Activated naive CD4-positive, alpha-beta T cell treated with anti-CD3 and anti-CD28 coated beads, Interleukin-2, amount 50 U/mL, for 16 hours (primary cell): ENCODE measurements around the gene BRD7.
"Not testable (repeated sequence)": the region's sequence is repeated elsewhere in the genome, so short reads cannot be mapped to it uniquely, and the experiment has no call there.

Experiments used
- DNase-seq: peaks from one replicate; pipeline ENCODE4 v3.0.0-alpha.2; 2020

Gene BRD7

DNA sequence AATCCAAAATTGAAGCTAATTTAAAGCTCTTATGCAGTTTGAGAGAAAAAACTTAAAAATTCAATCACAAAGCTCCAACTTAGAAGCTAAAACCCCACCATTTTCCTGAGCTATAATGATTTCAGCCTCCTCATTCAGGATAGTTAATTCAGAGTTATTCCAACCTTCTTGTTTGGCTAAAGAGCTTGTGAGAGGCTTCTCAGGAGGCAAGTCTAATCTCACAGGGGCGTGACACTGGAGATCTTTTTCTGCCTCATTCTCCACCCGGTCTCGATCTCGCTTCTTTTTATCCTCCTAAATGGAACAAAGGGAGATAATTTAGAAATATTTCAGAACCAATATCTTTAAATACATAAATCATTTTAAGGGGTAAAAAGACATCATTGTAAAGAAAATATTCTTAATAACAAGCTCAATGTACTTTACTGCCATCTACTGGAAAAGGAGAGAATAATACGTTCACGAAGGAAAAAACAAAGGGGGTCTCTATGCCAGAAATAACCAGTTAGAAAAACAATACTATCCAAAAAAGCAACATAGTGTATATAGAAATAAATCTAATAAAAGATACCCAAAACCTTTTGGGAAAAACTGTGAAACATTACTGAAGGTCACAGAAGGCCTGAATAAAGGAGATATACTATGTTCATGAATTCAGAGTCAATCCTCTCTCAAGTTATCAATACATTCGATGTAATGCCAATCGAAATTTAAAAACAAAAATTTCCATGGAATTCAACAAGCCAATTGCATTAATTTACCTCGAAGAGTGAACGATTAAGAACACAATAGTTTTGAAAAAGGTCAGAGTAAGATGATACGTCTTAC is 13.9 kb downstream of the BRD7 start:
- DNase-seq: no peak

DNA sequence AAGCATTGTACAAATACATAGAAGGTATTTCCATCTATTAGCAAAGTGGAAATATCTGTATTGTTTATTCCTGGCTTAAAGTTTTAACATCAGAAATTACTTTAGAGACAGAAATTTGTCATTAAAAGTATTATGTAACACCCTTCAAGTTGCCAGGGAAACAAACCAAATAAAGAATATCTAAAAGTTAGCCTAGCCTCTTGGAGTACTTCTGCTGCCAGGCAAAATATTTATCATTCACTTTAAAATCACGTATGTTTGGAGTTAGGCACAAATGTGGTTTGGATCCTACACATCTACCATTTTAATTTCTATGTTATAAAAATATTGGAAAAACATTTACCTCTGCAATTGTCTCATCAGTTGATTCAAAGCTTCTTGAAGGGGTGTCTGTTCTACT is 14.7 kb downstream of the BRD7 start:
- DNase-seq: no peak

DNA sequence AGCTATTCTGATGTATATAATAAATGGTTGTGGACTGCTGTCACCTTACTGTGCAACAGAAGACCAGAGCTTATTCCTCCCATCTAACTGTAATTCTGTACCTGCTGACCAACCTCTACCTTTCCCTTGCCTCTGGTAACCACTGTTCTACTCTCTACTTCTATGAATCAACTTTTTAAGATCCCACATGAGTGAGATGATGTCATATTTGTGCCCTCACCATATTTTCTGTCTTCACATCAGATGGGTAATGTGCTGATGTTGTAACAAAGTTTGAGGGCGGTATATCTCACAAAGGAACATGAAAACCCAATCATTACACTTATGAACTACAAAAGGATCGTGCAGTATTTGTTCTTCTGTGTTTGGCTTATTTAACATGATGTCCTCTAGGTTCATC is 16.8 kb downstream of the BRD7 start:
- DNase-seq: no peak

DNA sequence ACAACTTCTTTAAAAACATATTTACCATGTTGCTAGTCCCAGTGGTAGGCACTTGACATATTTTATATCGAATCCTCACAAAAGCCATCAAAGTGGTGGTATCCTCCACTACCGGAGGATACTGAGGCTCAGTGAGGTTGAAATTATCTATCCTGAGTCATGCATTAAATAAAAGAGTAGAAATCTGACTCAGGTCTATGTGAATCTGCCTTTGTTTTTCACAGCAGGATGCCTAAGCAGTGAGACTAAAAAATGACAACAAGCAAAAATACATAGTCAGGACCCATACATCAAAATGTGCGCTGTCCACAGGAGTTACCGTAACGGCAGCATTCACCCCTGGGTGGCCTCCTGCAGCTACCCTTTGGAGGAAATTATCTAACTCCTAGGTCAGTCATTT is 17.7 kb downstream of the BRD7 start:
- DNase-seq: no peak

DNA sequence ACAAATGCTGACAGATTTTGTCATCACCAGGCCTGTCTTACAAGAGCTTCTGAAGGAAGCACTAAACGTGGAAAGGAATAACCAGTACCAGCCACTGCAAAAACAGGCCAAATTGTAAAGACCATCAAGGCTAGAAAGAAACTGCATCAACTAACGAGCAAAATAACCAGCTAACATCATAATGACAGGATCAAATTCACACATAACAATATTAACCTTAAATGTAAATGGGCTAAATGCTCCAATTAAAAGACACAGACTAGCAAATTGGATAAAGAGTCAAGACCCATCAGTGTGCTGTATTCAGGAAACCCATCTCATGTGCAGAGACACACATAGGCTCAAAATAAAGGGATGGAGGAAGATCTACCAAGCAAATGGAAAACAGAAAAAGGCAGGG is 23.6 kb downstream of the BRD7 start:
- DNase-seq: not testable (repeated sequence)

DNA sequence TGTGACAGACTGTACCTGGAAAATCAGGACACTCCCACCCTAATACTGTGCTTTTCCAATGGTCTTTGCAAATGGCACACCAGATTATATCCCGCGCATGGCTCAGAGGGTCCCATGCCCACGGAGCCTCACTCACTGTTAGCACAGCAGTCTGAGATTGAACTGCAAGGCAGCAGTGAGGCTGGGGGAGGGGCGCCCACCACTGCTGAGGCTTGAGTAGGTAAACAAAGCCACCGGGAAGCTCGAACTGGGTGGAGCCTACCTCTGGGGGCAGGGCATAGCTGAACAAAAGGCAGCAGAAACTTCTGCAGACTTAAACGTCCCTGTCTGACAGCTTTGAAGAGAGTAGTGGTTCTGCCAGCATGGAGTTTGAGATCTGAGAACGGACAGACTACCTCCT is 25.2 kb downstream of the BRD7 start:
- DNase-seq: not testable (repeated sequence)

DNA sequence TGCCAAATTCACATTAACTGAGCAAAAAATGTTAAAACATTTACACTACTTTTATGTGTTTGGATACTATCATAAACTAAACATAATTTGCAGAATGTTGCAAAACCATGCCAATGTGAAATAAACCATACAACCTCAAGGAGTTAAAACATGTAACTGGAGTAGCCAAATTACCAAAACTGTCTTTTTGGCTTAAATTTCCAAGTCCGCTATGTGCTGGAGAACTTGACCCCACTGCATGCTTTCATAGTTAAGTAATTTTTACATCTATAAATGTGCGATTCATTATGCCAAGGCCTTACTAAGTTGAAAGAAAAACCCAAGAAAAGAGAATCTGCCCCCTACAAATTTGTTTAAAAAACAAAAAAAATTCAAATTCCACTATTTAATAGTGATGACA is 28.2 kb downstream of the BRD7 start:
- no peak for DNase-seq

DNA sequence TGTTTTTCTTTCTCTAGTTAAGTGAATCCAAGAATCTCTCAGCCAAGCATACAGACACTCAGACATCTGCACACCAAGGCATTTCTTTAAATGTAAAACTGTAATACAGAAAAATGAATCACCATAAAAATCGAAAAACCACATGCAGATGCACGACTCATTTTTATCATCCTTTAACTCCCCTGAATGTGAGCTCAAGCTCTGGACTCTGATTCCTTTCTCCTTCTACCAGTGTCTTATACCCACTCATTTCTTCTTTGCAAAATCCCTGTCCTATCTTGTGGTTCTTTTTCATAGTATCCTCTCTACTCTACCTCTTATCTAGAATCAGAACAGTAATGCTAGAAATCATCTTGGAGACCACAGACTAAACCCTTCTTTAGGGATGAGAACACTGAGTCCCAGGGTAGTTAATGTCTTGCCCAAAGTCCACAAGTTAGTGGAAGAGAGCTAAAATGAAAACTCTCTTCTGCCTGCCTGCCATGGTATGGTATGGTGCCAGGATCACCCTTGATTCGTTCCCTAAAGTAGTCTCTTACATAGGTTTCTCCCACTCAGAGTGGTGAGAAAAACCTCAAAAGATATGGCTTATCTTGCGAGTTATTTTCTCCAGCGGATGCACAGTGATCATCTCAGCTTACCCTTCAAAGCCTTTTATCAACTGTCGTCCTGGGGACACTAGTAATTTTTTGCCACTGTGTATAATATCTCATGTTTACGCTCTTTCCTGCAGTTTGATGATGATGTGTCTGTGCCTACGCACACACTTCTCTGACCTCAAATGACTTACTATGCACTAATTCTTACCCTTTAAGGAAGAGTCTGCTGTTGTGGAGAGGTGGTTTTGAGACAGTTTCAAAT is 30.2 kb downstream of the BRD7 start:
- DNase-seq: no peak

DNA sequence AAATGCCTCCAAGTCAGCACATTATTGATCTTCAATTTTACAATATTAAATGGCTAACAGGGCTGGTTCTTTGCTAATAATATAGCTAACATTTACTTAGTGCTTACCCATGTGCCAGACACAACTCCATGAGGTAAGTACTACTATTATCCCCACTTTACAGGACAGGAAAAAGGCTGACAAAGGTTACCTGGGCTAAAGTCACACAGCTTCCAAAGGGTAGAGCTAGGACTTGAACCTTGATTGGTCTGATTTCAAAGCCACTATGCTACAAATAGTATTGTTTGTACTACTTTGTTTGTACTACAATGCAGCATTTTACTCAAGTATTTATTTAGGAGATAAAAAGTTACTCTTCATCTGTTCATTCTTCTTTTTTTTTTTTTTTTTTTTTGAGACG is 31.9 kb downstream of the BRD7 start:
- no peak for DNase-seq

DNA sequence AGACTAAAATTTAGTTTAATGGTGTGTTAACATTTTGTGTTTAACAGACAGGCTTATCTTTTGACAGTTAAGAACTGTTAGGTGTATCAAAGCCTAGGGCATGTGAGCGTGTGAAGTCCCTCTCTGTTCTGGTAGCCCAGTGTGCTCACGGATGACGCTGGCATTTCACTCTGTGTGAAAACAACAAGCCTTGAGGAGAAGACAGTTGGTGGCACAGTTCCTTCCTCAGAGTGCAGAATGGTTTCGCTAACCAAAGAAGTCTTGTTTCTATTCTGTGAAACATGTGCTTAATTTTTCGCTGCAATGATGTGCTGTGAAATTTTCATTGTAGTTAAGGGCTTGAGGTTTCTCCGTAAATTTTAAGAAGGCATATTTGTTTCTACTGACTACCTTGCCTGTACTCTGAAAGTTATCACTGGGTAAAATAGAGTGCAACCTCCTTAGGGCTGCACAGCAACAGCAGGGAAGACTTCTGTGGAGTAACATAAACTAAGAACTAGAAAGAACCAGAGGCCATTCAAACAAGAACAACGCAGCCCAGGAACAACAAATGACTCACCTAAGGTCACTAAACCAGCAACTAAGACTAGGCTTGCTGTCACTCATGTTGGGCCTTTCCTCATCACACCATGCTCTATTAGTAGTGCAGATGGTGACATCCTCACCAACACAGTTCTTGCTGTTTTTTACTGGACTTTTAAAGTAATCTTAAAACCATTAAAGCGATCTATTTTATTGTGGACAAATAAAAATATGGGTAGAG is 33.4 kb downstream of the BRD7 start:
- no peak for DNase-seq

DNA sequence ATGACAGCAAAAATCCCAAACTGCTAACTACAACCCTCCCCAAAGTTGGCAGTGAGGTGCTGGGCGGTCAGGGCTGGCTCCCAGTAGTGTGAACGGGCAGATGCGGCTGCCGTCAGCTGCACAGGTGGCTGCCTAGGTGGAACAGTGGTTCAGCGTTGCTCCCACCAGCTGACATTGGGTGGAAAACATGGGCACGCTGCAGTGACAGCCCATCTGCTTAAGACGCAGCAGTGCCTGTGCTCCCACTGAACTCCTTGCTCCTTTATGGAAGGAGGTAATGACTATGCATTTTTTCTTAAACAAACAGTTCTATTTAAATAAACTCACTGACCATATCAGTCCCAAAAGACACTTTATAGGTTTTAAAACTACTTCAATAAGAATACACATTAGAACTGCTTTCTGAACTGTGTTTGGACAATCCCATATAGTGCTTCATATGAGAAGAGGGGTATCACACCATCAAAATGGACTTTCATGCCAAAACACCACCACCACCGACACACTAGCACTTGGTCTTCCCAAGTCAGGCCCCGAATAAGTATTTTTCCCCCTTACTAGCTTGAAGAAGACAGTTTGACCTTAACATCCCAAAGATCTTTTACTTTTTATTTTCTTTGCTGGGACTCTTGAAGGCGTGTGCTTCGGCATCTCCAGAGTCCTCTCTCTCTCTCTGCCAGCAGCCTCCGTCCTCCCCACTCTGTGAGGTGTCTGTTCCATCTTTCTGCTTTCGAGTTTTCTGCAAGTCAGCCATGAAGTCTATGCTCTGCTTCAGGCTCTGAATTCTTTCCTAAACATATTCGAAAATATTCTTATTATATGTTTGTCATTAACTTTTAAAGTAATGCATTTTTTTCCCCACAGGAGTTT is 34.4 kb downstream of the BRD7 start:
- no peak for DNase-seq

DNA sequence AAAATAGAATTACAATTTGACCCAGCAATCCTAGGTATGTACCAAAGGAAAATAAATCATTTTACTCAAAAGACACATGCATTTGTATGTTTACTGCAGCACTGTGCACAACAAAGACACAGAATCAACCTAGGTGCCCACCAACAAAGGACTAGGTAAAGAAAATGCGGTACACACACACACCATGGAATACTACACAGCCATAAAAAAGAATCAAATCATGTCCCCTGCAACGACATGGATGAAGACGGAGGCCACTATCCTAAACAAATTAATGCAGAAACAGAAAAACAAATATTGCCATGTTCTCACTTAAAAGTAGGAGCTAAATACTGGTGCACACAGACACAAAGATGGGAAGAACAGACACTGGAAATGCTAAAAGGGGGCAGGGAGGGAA is 36.2 kb downstream of the BRD7 start:
- no peak for DNase-seq

DNA sequence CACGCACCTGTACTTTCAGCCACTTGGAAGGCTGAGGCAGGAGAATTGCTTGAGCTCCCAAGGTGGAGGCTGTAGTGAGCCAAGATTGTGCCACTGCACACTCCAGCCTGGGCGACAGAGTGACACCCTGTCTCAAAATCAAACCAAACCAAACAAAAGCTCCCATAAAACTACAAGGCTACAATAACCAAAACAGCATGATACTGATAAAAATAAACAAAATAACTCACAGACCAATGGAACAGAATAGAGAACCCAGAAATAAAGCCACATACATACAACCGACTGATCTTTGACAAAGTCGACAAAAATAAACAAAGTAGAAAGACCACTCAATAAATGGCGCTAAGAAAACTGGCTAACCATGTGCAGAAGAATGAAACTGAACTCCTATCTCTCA is 37.2 kb downstream of the BRD7 start:
- DNase-seq: no peak

DNA sequence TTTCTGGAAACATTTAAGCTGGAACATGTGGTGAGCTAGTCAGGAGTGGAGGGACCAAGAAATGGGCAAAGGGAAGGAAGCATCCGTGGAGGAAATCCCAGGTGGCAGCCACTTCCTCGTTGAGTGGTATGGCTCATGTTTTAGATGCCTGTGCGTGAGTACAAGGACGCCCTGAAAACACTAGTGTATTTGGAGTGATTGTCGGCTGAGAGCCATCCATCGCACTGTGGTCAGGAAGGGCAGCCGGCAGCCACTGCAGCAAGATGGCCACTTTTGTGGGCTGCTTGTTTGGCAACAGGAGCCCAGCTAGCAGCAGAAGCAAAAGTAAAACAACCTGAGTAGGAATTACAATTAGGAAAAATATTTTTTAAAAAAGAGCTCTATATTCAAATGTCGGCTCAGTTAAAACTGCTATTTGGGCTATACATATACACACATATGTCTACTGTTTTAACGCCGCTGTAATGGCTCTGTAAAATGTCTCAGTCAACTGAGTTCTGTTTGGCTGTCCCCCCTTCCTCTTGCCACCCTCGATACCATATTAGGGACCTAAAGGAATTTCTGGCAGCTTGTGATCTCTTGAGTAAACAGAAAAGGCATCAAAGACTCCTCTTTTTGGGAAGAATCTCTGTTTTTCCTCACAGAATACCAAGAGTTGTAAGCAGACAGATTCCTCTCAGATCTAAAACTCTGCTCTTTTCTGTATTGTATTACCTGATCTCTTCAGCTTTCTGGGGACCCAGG is 39.2 kb downstream of the BRD7 start:
- DNase-seq: no peak

DNA sequence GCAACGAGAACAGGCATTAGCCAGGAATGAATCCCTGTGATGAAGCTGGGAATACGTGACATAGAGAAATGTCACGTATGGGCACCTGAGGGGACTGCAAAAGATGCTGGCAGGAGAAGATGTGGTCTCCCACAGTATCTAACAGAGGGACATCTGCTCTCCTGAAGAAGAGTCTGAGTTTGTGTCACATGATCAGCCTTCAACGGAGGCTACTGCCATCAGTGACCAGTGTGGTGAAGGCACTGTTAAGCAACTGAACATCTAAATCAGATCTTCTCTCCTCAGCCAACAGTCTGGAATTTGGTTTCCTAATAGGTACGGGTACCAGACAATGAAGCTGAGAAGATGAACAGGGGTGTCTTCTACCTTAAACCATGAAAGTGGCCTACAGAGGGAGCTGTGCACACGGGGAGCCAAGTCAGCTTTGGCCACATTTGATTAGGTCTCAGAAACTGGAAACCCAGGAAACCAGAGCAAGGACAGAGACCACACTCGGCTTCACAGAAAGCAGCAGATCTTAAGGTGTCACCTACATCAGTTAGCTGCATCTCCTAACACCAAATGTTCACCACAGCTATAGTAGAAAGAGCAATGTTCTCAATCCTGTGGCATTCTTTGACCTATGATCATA is 41.8 kb downstream of the BRD7 start:
- peak; percentile 43 for DNase-seq

DNA sequence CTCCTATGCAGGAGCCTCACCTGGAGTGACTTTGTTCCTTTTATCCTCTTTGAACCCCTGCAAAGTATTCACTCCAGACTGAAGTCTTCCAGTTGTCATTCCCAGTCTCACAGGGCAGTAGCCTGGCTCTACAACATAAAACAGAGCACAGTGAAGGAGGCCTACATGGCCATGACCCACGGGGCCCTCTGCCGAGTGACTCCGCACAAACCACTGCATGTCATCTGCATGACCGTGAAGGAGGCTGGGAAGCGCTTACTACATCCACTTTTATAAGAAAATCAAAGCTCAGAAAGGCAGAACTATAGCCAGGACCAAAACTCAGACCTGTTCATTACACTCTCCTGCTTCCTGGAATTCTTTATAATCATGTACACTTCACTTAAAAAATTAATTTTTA is 42.5 kb downstream of the BRD7 start:
- no peak for DNase-seq

DNA sequence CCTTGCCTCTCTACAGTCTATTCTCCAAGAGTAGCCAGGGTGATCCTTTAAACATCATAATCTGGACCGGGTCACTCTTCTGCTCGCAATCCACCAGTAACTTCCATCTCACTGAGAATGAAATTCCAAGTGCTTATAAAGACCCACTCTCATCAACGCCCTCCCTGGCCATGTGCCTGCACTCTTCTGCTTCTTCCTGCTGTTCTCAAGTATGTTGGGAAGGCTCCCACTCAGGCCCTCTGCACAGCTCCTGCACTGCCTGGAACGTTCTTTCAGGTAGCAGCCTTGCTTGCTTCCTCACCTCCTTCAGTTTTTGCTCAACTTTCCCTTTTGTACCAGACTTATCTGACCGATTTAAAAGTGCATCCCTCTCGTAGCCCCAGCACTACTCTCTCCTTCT is 44.4 kb downstream of the BRD7 start:
- no peak for DNase-seq

DNA sequence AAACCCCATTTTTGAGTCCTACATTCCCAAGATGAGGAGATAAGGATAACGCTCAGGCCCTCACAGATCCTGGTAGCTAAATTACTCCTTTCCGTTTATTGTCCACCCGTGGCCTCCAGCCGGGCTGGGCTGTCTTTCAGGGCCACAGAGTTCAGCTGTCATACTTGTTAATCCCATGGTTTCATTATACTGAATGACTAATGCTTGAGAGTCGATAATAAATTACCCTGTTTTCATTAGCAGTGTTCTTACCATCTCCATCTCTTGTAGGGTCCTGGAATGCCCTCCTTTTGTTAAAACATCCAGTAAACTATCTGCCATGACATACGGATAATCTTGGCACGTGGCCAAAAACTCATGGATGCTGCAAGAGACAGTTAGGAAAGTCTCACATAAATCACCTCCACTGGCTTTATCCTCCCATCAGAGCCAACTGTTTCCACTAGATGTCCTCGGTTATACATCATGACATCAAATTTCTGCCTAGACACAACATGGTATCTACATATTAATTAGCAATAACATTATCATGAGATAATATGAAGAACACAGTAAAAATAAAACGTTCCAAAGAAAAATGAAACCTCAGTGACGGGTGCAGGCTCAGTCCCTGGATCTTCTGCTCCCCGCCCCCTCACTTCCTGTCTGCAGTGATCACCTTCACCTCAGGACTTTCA is 45.3 kb downstream of the BRD7 start:
- no peak for DNase-seq

DNA sequence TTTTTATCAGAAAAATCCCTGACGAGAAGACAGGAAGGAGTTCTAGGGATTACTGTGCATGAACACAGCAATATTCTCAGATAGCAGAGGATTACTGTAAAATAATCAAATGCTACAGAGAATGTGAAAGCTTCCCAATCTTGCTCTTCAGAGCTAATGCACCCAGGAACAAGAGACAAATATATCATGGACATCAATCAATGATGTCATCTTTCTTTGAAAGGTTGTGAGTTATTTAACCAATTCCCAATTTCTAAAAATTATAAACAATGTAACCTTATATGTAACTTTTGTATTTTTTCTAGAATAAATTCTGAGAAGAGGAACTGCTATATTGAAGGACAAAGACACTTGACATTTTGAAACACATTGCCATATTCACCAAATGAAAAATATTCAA is 46.5 kb downstream of the BRD7 start:
- no peak for DNase-seq

DNA sequence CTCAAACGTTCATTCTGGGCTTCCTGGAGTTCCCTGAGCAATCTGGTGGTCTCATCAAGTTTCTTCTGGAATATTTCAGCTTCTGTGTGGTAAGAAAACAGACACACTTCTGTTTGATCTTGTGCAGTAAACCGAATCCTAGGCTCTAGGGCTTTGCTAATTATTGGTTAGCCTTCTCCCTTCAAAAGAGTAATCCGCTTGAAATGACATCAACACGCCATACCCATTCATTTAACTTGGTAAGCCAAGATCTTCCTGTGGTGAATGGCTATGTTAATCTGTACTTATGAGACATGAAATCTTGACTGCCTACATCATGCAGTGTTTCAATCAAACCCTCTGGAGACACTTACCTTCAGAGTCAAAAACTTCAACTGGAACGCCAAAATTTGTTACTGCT is 48.5 kb downstream of the BRD7 start:
- no peak for DNase-seq
